H1 (cell line): Measurements from ENCODE around the gene ENPEP. TPM values are rescaled to one million over a fixed set of nuclear protein-coding genes. Genes with fewer than 3 reads are reported as not detected.

Experiments
- CHD2 ChIP-seq: IDR thresholded peaks from 2 replicates; pipeline ENCODE4 v1.6.1; 2012; ENCODE audit warnings: low read length, improper control_type of control experiment
- GABPA ChIP-seq: IDR thresholded peaks from 2 replicates; pipeline ENCODE4 v1.6.1; 2011; ENCODE audit warnings: mild to moderate bottlenecking, low read length, moderate library complexity, borderline replicate concordance; ENCODE audit not compliant: insufficient read depth
- MAX ChIP-seq: IDR thresholded peaks from 2 replicates; pipeline ENCODE4 v1.6.1; 2012; ENCODE audit warnings: inconsistent platforms
- NRF1 ChIP-seq: IDR thresholded peaks from 2 replicates; pipeline ENCODE4 v1.6.1; 2011; ENCODE audit warnings: mild to moderate bottlenecking, low read depth, low read length, improper control_type of control experiment
- PHF8 ChIP-seq: fragments of 200-600 bp; sonication (generic); conservative IDR thresholded peaks from 2 replicates; pipeline ENCODE4 v1.7.1; 2012; ENCODE audit warnings: low read depth, mild to moderate bottlenecking, inconsistent platforms, low read length, moderate library complexity
- SIRT6 ChIP-seq: IDR thresholded peaks from one replicate; pipeline ENCODE4 v1.7.1; 2012; ENCODE audit warnings: low read length, inconsistent platforms
- polyA plus RNA-seq, 7 experiments: library from polyadenylated mRNA; depleted of rRNA in 3 of 7; stranded (reverse) in 5 of 7; unstranded in 2 of 7; fragments of >200 nt in 5 of 7; fragments of 200-250 nt in 2 of 7; gene quantifications; 1 replicate in 5 of 7; 2 replicates in 1 of 7; 4 replicates in 1 of 7; pipeline versions ENCODE4 v1.2.1 to v1.2.3, GENCODE V29; 2011 to 2013; ENCODE audit warnings: missing spikeins in 2 of 7, mixed read lengths in 2 of 7
- total RNA-seq: library from RNA; stranded (reverse); fragmentation: NEBNext Ultra II Directional; extraction: Animal tissue kit (Norgen Biotek cat#: 25700); gene quantifications from 2 replicates; pipeline ENCODE4 v1.2.1, GENCODE V29; 2021

Gene ENPEP
- total and polyA plus RNA-seq, 2 of the 8 experiments (the other 6 are each of a cell fraction or from before 2014, with no cell fraction given) = 0.09 to 0.61 TPM

- no peak for TF ChIP-seq MAX
- TF ChIP-seq GABPA = no peak
- TF ChIP-seq SIRT6 = no peak
- no peak for TF ChIP-seq PHF8
- TF ChIP-seq CHD2 = no peak
- no peak for TF ChIP-seq NRF1
Observed at GRCh38 chr4:110458494-110459266, 17.3 kb upstream of the ENPEP start (continued).
